ENCODE data around the gene SH3BP5L.

SH3BP5L gene

DNA sequence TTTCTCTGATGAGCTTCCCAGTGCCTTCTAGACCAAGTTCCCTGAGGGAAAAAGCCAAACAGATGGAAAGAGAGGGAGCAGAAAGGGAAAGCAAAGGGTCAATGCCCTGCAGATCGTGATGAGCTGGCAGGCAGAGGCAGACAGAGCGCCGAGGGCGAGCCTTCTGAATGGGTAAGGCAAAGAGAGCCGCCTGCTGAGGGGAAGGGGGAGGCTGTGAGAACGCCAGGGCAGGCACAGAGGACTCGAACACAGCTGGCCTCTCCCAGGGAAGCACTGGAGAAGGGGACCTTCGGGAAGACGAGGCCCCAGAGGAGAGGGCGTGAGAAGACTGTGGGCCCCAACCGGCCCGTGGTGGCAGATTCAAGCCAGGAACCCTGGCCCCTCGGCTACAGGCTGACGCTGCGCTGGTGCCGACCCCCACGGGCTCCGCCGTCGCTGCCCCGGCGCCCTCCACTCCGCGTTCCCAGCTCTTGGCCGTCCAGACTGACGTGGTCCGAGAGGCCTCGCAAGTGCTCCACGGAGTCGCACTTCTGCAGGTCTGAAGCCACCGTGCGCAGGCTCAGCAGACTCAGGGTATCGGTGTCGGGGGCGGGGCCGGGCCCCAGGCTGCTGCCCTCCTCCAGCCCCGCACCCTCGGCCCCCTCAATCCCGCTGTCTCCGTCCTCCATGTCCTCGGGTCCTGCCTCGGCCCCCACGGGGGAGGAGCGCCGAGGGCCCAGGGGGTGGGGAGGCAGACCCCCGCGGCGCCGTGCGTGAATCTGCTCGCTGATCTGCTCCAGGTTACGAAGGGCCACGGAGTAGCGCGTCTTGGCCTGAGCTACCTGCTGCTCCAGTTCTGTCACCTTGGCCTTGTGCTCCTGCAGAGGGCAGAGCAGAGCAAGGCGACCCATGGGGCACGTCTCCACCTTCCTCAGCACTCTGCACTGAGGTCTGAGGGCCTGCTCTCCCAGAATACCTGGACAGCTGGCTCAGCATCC, 13.9 kb downstream of the SH3BP5L start:
- H4K20me1 ChIP-seq (ENCODE audit: insufficient read depth, low read length), result peaks cover 11% of the 10 kb centered on the region; the same call in 1 of the 2 replicates
- ATAC-seq (ENCODE audit: insufficient read depth, low read depth) (no peak), DNase-seq (no peak)
- H3K79me2 ChIP-seq (ENCODE audit: insufficient read depth, low read length), result no peaks in the 10 kb centered on the region
- no peak for TF ChIP-seq EZH2 (IDR thresholded peaks at IDR 0.05; ENCODE audit: borderline replicate concordance, low read depth, low read length, severe bottlenecking)
- TF ChIP-seq, protein P1, sequence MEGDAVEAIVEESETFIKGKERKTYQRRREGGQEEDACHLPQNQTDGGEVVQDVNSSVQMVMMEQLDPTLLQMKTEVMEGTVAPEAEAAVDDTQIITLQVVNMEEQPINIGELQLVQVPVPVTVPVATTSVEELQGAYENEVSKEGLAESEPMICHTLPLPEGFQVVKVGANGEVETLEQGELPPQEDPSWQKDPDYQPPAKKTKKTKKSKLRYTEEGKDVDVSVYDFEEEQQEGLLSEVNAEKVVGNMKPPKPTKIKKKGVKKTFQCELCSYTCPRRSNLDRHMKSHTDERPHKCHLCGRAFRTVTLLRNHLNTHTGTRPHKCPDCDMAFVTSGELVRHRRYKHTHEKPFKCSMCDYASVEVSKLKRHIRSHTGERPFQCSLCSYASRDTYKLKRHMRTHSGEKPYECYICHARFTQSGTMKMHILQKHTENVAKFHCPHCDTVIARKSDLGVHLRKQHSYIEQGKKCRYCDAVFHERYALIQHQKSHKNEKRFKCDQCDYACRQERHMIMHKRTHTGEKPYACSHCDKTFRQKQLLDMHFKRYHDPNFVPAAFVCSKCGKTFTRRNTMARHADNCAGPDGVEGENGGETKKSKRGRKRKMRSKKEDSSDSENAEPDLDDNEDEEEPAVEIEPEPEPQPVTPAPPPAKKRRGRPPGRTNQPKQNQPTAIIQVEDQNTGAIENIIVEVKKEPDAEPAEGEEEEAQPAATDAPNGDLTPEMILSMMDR (IDR thresholded peaks at IDR 0.05; ENCODE audit: borderline replicate concordance, extremely low read depth, low read length, poor library complexity, severe bottlenecking), result peak; percentile 30
- no peak overlapping the region for H3K27ac ChIP-seq (ENCODE audit: low read length)
- H3K4me3 ChIP-seq (ENCODE audit: low read depth in 1 of 2, low read length in 2 of 2), result no peak overlapping the region
- H2AFZ ChIP-seq (ENCODE audit: low read depth, low read length), result no peak overlapping the region
- H3K27me3 ChIP-seq (ENCODE audit: insufficient read depth, low read length, poor library complexity), result no peaks in the 10 kb centered on the region
- no peak overlapping the region for H3K4me2 ChIP-seq (ENCODE audit: insufficient read depth, low read length)
- H3K36me3 ChIP-seq (ENCODE audit: insufficient read depth, low read length), result peaks cover 61% of the 10 kb centered on the region
- H3K9ac ChIP-seq (ENCODE audit: low read depth, low read length), result no peak overlapping the region
- no peaks in the 10 kb centered on the region for H3K4me1 ChIP-seq (ENCODE audit: insufficient read depth, low read length)
- H3K9me3 ChIP-seq (ENCODE audit: insufficient read depth, low read length, severe bottlenecking), result no peaks in the 10 kb centered on the region

GRCh38 chr1:248810727-248811513, 14.8 kb downstream of the SH3BP5L start:
- H3K36me3 ChIP-seq (ENCODE audit: insufficient read depth, low read length), result peaks cover 52% of the 10 kb centered on the region
- H2AFZ ChIP-seq (ENCODE audit: low read depth, low read length), result no peak overlapping the region
- no peak for DNase-seq
- ATAC-seq (ENCODE audit: insufficient read depth, low read depth), result no peak
- H3K9me3 ChIP-seq (ENCODE audit: insufficient read depth, low read length, severe bottlenecking), result no peaks in the 10 kb centered on the region
- TF ChIP-seq, protein P1 (IDR thresholded peaks at IDR 0.05; ENCODE audit: borderline replicate concordance, extremely low read depth, low read length, poor library complexity, severe bottlenecking), result no peak
- TF ChIP-seq EZH2 (IDR thresholded peaks at IDR 0.05; ENCODE audit: borderline replicate concordance, low read depth, low read length, severe bottlenecking), result no peak
- H3K9ac ChIP-seq (ENCODE audit: low read depth, low read length), result no peak overlapping the region
- H3K27me3 ChIP-seq (ENCODE audit: insufficient read depth, low read length, poor library complexity), result no peaks in the 10 kb centered on the region
- no peak overlapping the region for H3K4me2 ChIP-seq (ENCODE audit: insufficient read depth, low read length)
- H3K79me2 ChIP-seq (ENCODE audit: insufficient read depth, low read length), result no peaks in the 10 kb centered on the region
- H3K4me3 ChIP-seq (ENCODE audit: low read depth in 1 of 2, low read length in 2 of 2), result no peak overlapping the region
- no peaks in the 10 kb centered on the region for H3K4me1 ChIP-seq (ENCODE audit: insufficient read depth, low read length)
- H4K20me1 ChIP-seq (ENCODE audit: insufficient read depth, low read length), result peaks cover 10% of the 10 kb centered on the region; the same call in 1 of the 2 replicates
- H3K27ac ChIP-seq (ENCODE audit: low read length), result no peak overlapping the region

DNA sequence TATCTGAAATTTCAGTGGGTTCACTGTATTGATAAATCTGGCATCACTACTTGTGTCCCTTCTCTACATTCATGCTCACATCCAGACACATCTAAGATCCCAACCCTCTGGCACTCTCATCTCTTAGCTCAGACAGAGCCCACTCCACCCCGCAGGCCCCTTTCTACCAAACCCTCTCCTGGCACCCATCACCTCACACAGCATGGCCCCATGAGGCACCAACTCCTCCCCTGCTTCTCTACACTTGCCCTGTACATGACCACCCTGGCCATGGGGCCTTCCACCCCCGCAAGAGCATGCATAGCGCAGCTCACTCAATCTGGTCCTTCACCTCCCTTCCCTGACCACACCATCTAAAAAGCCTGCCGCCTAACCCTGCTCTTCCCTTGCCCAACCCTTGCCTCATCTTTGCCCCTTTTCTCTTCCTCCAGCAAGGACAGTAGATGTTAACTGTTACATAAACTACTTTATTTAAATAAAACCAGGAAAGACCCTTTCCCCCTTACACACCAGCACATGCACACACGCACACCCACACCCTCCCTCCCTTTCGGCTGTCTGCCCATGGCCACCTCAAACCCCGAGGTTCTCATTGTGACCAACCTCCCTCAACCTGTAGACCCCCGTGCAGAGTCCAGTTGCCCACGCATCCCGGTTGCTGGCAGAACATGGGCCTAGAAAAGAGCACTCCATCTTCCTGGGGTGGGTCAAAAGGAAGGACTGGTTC, 15.6 kb downstream of the SH3BP5L start:
- H3K4me2 ChIP-seq (ENCODE audit: insufficient read depth, low read length), result no peak overlapping the region
- no peak for ATAC-seq (ENCODE audit: insufficient read depth, low read depth)
- H3K36me3 ChIP-seq (ENCODE audit: insufficient read depth, low read length), result peaks cover 45% of the 10 kb centered on the region
- no peak overlapping the region for H2AFZ ChIP-seq (ENCODE audit: low read depth, low read length)
- H3K27me3 ChIP-seq (ENCODE audit: insufficient read depth, low read length, poor library complexity), result no peaks in the 10 kb centered on the region
- H3K4me1 ChIP-seq (ENCODE audit: insufficient read depth, low read length), result no peaks in the 10 kb centered on the region
- no peak for DNase-seq
- H4K20me1 ChIP-seq (ENCODE audit: insufficient read depth, low read length), result peaks cover 8% of the 10 kb centered on the region; the same call in 1 of the 2 replicates
- H3K27ac ChIP-seq (ENCODE audit: low read length), result no peak overlapping the region
- H3K9ac ChIP-seq (ENCODE audit: low read depth, low read length), result no peak overlapping the region
- TF ChIP-seq EZH2 (IDR thresholded peaks at IDR 0.05; ENCODE audit: borderline replicate concordance, low read depth, low read length, severe bottlenecking), result no peak
- TF ChIP-seq, protein P1 (IDR thresholded peaks at IDR 0.05; ENCODE audit: borderline replicate concordance, extremely low read depth, low read length, poor library complexity, severe bottlenecking), result no peak
- H3K79me2 ChIP-seq (ENCODE audit: insufficient read depth, low read length), result no peaks in the 10 kb centered on the region
- no peaks in the 10 kb centered on the region for H3K9me3 ChIP-seq (ENCODE audit: insufficient read depth, low read length, severe bottlenecking)
- no peak overlapping the region for H3K4me3 ChIP-seq (ENCODE audit: low read depth in 1 of 2, low read length in 2 of 2)

Data from DND-41 (cell line).